Activated CD4-positive, CD25-positive, alpha-beta regulatory T cell treated with anti-CD3 and anti-CD28 coated beads, Interleukin-2, amount 50 U/mL, for 16 hours (primary cell): ENCODE data around the gene NAA40.
"Not testable (repeated sequence)": the region's sequence is repeated elsewhere in the genome, so short reads cannot be mapped to it uniquely, and the experiment has no call there.

ENCODE experiments used
- DNase-seq: peaks from one replicate; pipeline ENCODE4 v3.0.0-alpha.2; 2020; ENCODE audit warnings: low read depth, low spot score

NAA40 gene

GRCh38 chr11:63939397-63939891 lies 642 bp downstream of the NAA40 start:
- no peak for DNase-seq

- DNase-seq = no peak
These were observed 2.0 kb downstream of the NAA40 start for GRCh38 chr11:63940786-63941185.

GRCh38 chr11:63941901-63942300 lies 3.1 kb downstream of the NAA40 start:
- no peak for DNase-seq

DNA sequence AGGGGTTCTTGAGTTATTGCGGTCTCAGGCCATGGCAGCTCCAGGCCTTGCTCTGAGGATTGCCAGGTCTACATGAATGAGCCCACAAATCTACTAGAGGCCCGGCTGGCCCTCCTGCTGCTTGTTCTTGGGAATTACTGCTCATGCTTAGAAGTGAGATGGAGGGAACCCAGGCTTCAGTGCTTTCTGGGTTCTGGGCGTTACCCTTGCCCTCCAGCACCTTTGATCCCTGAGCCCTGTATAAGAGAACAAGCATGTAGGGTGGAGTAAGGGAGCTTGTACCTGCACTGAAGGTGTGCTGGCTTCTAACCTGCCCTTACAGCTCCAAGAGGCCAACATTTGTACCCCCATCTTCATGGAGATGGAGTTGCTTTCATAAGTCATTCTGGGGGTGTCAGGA lies 4.0 kb downstream of the NAA40 start:
- no peak for DNase-seq

DNA sequence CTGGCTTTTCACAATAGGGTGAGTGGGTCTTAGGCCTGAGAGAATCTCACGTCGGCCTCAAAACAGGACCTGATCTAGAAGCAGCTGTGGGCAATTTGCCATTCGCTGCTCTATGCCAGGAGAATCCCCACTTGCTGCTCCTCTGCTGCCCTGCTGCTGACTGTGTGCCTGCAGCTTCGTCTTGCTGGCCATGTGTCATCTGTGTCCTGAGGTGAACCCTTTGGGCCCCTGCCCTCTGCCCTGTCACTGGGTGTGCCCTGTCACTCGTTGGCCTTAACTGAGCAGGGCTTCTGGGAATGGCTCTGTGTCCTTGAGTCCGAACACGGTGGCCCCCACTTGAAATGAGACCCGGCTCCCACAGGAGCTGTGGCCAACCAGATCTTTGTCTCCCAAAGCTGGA lies 6.2 kb downstream of the NAA40 start:
- no peak for DNase-seq

DNA sequence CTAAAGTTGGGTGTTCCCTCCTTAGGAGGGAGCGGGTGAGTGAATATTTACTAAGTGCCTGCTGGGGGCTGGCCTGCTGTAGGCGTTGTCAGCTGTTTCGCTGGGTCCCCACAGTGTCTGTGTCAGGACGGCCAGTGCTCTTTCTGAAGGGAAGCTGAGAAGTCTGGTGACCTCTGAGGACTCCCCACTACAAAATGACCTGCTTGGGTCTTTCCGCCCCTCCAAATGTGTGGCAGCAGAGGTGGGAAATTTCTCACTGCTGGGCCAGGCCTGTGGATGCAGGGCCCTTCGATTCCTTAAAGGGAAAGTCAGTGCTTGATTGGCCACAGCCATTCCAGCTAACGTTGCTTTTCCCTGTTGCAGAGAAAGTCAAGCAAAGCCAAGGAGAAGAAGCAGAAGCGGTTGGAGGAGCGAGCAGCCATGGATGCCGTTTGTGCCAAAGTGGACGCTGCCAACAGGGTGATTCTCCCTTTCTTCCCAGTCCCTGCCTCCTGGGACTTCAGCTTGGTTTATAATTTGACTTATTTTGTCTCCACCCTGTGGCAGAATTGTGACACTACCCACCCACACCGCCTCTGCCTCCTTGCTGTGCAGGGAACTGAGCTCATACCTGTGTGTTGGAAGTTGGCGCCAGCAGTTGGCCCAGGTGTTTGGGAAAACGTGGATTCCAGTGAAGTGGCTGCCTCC lies 6.8 kb downstream of the NAA40 start:
- DNase-seq = no peak

DNA sequence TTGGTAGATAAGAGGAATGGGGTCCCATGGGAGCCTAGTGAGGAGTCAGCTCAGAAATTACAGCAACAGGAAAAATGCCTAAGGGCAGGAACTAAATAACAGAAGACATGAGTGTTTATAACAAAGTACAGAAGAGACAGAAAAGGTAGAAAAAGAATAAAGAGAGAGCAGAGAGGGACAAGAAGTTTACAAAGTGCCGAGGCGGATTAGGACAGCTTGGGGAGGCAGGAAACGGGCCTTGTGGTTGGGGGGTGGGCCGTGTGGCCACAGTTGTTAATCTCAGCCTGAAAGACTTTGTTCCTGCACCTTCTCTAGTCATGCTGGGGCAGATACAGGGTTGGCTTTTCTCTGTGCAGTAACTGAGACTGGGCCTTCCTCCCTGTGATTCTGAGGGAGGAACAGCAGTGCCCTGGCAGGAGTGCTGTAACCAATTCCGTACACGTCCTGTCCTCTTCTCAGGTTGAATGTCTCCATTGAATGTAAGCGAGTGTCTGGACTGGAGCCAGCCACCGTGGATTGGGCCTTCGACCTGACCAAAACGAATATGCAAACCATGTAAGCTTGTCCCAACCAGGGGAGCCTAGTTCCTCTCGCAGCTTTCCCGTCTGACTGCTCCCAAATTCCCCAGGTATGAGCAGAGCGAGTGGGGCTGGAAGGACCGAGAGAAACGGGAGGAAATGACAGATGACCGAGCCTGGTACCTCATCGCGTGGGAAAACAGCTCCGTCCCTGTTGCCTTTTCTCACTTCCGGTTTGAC lies 13.2 kb downstream of the NAA40 start:
- no peak for DNase-seq

- no peak for DNase-seq
These were observed 13.8 kb downstream of the NAA40 start for GRCh38 chr11:63952570-63952969.

DNA sequence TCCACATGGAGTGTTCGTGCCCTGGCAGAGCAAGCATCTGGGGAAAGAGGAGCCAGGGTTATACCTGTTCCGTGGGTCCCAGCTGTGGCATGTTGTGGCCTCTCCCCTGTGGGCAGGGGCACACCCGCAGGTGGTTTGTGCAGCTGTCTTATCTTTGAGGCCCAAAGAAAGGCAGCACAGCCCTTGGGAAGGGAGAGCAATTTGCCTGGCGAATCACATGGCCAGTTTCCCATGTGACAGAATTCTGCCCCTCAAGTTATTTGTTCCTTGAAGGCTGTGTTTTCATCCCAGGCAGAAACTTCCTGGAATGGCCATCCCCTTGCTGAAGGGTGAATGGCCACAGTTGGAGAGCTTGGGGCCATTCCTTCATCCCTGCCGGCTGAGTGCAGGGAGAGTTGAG lies 19.2 kb downstream of the NAA40 start:
- DNase-seq = no peak

DNA sequence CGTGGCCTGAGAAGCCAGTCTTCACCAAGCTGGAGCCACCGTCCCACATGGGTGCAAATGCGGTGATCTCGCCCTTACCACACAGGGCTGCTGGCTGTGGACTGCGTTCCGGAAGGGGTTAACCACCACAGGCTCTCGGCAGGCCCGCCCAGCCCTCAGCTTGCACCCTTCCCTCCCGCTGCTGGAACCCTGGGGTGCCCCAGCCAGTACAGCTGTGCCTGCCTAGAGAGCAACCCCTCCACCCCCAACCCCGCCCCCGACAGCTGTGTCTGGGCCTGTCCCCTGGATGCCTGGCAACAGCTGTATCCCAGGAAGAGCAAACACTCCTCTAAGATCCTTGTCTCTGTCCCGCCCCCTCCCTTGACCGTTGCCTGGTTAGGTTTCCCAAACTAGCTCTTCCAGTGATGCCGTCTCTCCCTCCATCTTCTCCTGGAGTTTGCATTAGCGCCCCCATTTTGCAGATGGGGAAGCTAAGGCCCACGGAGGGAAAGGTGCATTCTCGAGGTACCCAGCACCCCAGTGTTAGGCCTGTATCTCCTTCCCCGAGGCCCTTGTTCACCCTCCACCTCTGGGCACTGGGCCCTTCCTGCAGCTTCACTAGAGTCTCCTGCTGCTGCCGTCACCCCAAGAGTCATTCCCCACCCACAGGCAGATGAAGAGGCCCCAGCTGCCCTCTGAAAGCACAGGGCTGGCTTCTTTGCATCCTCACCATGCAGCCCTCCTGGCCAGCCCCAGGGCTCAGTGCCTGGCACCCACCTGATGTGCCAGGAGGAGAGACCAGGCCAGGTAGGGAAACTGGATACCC lies 23.0 kb downstream of the NAA40 start:
- DNase-seq = no peak

- DNase-seq = not testable (repeated sequence)
These were observed 25.1 kb downstream of the NAA40 start for GRCh38 chr11:63963895-63964294.

- DNase-seq = no peak
These were observed 27.6 kb downstream of the NAA40 start for GRCh38 chr11:63966444-63966843.

- DNase-seq = no peak
These were observed 30.7 kb downstream of the NAA40 start for GRCh38 chr11:63969461-63969860.

GRCh38 chr11:63970902-63971301 lies 32.1 kb downstream of the NAA40 start:
- DNase-seq = no peak

DNA sequence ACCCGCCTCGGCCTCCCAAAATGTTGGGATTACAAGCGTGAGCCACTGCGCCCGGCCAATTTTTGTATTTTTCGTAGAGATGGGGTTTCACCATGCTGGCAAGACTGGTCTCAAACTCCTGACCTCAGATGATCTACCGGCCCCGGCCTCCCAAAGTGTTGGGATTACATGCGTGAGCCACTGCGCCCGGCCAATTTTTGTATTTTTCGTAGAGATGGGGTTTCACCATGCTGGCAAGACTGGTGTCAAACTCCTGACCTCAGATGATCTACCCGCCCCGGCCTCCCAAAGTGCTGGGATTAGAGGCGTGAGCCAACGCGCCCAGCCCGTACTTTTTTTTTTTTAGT lies 35.1 kb downstream of the NAA40 start:
- DNase-seq = not testable (repeated sequence)

DNA sequence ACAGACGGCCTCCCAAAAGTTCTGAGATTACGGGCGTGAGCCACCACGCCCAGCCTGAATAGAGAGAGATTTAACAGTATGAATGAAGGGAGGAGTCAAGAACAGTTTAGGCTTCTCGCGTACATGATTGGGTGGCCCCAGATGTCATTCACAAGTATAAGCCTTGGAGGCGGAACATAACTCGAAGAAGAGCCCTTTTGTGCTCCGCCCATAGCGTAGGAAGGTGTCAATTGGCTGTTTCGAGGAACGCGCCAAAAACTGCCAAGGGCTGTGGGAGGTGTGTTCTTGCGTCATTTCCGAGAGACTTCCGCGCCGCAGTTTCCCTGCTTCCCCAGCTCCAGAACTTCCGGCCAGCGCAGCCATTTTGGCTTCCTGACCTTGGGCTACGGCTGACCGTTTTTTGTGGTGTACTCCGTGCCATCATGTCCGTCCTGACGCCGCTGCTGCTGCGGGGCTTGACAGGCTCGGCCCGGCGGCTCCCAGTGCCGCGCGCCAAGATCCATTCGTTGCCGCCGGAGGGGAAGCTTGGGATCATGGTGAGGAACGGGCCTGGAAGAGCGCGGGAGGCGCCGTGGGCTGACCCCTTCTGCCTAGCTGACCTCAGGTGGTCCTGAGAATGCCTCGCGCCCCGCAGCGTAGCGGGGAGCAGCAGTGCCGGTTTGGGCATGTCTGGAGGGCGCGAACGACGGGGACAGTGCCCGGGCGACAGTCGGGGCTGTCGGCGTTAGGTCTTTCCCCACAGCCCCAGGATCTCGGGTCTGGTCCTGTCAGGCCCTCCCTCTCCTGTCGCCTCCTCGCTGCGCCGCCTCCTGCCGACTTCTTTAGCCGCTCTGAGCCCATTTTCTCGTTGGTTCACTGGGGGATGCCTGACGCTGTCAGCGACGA lies 35.7 kb downstream of the NAA40 start, which contains the start of gene COX8A:
Gene COX8A, plus strand, starts transcription at position 362 of the 885 bp plus-strand sequence. Its CDS starts 61 bp downstream, at position 423.
- DNase-seq = peak; percentile 95

GRCh38 chr11:63978551-63979239 lies 39.9 kb downstream of the NAA40 start:
- DNase-seq = no peak

- DNase-seq = no peak
These were observed 40.6 kb downstream of the NAA40 start for GRCh38 chr11:63979426-63979825.

- DNase-seq = peak; percentile 46
These were observed 47.0 kb downstream of the NAA40 start for GRCh38 chr11:63985812-63986155.

GRCh38 chr11:63986156-63986931 lies 47.5 kb downstream of the NAA40 start, which contains the start of gene OTUB1:
Gene OTUB1 (plus strand): TSS chr11:63986438. CDS start chr11:63986457, 19 bp downstream.
- peak; percentile 76 for DNase-seq
